Pancreas (tissue), 10 donors: Measurements from ENCODE around the gene C6orf47. TPM values are rescaled to one million over a fixed set of nuclear protein-coding genes. Genes with fewer than 3 reads are reported as not detected.

Experiments
- ATAC-seq, 4 donors: fragments of 200-7000 bp; cut with Tn5 transposase; one replicate each; pipeline versions ENCODE4 v1.8.0 to v1.9.1; 2020; ENCODE audit warnings: mild to moderate bottlenecking in 4 of 4, moderate library complexity in 4 of 4
- DNase-seq, 6 donors: peaks; one replicate each; pipeline ENCODE4 v3.0.0-alpha.2; 2020
- FAIRE-seq: peaks from 2 replicates; lab custom pipeline; 2012; peaks lifted over from hg19 to GRCh38; lab: Jason Lieb, UNC
- H3K27ac ChIP-seq, 4 donors: fragments of 200-600 bp; sonication (generic); 1 replicate in 3 of 4; 2 replicates in 1 of 4; pipeline versions ENCODE4 v1.5.0 to v1.8.0; 2020
- H3K27me3 ChIP-seq, 4 donors: fragments of 200-600 bp; one replicate each; pipeline ENCODE4 v1.8.0; 2021
- H3K36me3 ChIP-seq, 3 donors: fragments of 200-600 bp; sonication (generic) in 1 of 3; one replicate each; pipeline versions ENCODE4 v1.5.0 to v1.8.0; 2020 to 2021
- H3K4me1 ChIP-seq, 3 donors: fragments of 200-600 bp; one replicate each; pipeline ENCODE4 v1.8.0; 2021
- H3K4me3 ChIP-seq, 4 donors: fragments of 200-600 bp; sonication (generic) in 2 of 4; one replicate each; pipeline versions ENCODE4 v1.5.0 to v1.8.0; 2020 to 2021
- H3K9me3 ChIP-seq, 4 donors: fragments of 200-600 bp; one replicate each; pipeline ENCODE4 v1.8.0; 2021
- WGBS, 2 donors: extraction: QIAGEN DNeasy Blood & Tissue Kit; methylation state at CpG; one replicate each; pipeline ENCODE4 v1.1.7; 2013; 5-methylcytosine and 5-hydroxymethylcytosine counted together
- intact Hi-C, 3 donors: fragments of 100-400 bp; cut with DNase I; formaldehyde crosslinking; loops; one replicate each; pipeline versions ENCODE4 v1.11.1 to v1.14.2; 2022
- microRNA-seq, 2 donors: library from miRNA; unstranded; fragments of <30 nt; microRNA quantifications; one replicate each; pipeline versions ENCODE4 to v1.1.0, GENCODE V29; 2019 to 2020
- polyA plus RNA-seq, 2 donors: library from polyadenylated mRNA; stranded (reverse); fragments of 200-250 nt; gene quantifications; one replicate each; pipeline ENCODE4 v1.2.3, GENCODE V29; 2013
- total RNA-seq, 6 donors: library from RNA; stranded (reverse); fragmentation: NEBNext Ultra II Directional in 4 of 6; extraction: Animal tissue kit (Norgen Biotek cat#: 25700) in 4 of 6; gene quantifications; one replicate each; pipeline versions ENCODE4 v1.2.1 to v1.2.4, GENCODE V29; 2021 to 2023
- TF ChIP-seq, protein P1 (sequence below), 4 donors: fragments of 200-600 bp; sonication (generic) in 3 of 4; IDR thresholded peaks; one replicate each; pipeline versions ENCODE4 v1.5.0 to v1.8.0; 2021; ENCODE audit warnings: antibody characterized with exemption in 4 of 4
- donor health status: healthy with polysubstance abuse.
- donor health status: DM: no; HTN: no; CAD: no; lungs with moderate emphysema.
- donor health status: DM: no; HTN: no; CAD: no.
- donor health status: control.
- donor health status: control.
- donor health status: Bipolar disorder and iron deficiency.
- donor health status: DM: yes; HTN: yes; CAD: no.
- donor health status: DM: no; HTN: no; CAD: no.
- donor health status: DM: no; HTN: no; CAD: no.
- donor health status: DM: yes; HTN: yes; CAD: no.

Gene C6orf47
- total and polyA plus RNA-seq, 8 donors = 6.9 to 12.0 (median 9.5) TPM

DNA sequence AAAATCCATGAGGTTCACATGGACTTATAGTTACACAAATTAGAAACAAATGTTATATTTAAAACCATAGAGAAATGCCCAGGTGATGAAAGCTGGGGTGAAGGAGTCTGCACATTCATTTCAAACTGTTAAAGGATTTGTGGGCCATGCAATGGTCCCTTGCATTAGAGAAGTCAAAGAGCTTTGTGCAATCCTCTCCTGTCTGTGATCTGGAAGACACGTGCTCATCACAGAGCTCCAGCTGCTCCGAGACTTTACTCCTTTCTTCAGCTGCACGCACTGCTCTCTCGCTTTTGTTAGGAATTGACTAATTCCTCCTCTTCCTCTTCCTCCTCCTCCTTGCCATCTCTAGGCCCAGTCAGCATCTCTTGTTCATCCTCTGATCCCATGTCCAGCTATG is 49.6 kb downstream of the C6orf47 start:
- 84 to 94% methylated on average over 4 of the region's 4 CpGs for WGBS, 2 donors
- ATAC-seq (no peak), DNase-seq (no peak), FAIRE-seq (no peak)
- no peak overlapping the region for H3K4me3 ChIP-seq
- no peaks in the 10 kb centered on the region for H3K4me1 ChIP-seq
- no peak overlapping the region for H3K27ac ChIP-seq
- no peaks in the 10 kb centered on the region for H3K27me3 ChIP-seq
- TF ChIP-seq, protein P1, sequence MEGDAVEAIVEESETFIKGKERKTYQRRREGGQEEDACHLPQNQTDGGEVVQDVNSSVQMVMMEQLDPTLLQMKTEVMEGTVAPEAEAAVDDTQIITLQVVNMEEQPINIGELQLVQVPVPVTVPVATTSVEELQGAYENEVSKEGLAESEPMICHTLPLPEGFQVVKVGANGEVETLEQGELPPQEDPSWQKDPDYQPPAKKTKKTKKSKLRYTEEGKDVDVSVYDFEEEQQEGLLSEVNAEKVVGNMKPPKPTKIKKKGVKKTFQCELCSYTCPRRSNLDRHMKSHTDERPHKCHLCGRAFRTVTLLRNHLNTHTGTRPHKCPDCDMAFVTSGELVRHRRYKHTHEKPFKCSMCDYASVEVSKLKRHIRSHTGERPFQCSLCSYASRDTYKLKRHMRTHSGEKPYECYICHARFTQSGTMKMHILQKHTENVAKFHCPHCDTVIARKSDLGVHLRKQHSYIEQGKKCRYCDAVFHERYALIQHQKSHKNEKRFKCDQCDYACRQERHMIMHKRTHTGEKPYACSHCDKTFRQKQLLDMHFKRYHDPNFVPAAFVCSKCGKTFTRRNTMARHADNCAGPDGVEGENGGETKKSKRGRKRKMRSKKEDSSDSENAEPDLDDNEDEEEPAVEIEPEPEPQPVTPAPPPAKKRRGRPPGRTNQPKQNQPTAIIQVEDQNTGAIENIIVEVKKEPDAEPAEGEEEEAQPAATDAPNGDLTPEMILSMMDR (IDR thresholded peaks at IDR 0.05) = no peak
- H3K36me3 ChIP-seq = no peaks in the 10 kb centered on the region
- no peaks in the 10 kb centered on the region for H3K9me3 ChIP-seq
- intact Hi-C loops = no loop called here

DNA sequence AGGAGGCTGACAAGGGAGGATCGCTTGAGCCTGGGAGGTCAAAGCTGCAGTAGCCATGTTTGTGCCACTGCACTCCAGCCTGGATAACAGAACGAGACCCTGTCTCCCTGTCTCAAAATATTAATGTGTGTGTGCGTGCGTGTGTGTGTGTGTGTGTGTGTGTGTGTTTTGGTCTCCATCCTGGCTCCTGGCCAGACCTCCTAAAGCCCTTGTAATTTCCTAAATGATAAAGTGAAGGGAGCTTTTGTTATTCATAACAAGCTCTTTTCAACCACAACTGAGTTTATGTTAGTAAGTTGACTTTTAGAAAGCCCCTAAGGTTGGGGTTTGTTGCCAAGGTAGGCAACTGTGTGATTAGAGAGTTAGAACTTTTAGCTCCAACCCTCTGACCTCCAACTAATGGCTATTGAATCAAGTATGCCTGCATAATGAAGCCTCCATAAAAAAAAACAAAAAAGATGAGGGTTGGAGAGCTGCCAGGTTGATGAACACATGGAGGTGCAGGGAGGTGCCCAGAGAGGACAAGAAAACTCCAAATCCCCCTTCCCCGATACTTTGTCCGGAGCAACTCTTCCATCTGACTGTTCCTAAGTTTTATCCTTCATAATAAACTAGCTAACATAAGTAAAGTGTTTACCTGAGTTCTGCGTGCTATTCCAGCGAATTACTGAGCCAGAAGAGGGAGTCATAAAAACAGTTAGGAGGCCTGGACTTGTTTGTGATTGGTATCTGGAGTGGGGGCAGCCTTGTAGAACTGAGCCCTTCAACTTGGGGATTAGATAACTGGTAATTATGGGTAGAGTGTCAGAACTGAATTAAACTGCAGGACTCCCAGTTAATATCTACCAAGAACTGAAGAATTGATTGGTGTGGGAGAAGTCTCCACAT is 50.8 kb downstream of the C6orf47 start:
- intact Hi-C loops = no loop called here
- Histone ChIP-seq H3K4me1 (no peaks in the 10 kb centered on the region), H3K9me3 (no peaks in the 10 kb centered on the region), H3K27ac (no peak overlapping the region), H3K36me3 (no peaks in the 10 kb centered on the region), H3K4me3 (no peak overlapping the region), H3K27me3 (no peaks in the 10 kb centered on the region)
- no peak for DNase-seq
- no peak for ATAC-seq
- TF ChIP-seq, protein P1 (IDR thresholded peaks at IDR 0.05) = no peak
- no peak for FAIRE-seq
- WGBS, 2 donors = 64 to 69% methylated on average over 8 of the region's 8 CpGs

Small RNA genes within 50 kb of the gene (microRNA-seq; reads per million reads assigned to microRNA genes)
- gene MIR4646 (0.59 to 1.2 reads per million in 2 donors), gene MIR6832 (0 reads per million in 2 donors)

Other genes starting within 250 kb of the C6orf47 start
Only the 30 nearest of the 37 such genes appear.
- not detected for gene MCCD1, start 131.8 kb downstream of the C6orf47 start, total RNA-seq
- gene MCCD1, start 131.8 kb downstream of the C6orf47 start, polyA plus RNA-seq = not detected
- gene DDX39B, start 118.8 kb downstream of the C6orf47 start, total RNA-seq = 100 to 1,000 TPM; 134 to 233 (median 153) TPM
- gene DDX39B, start 118.8 kb downstream of the C6orf47 start, polyA plus RNA-seq = 100 to 1,000 TPM; 423 to 669 TPM
- under 1 TPM; 0.16 to 0.81 (median 0.36) TPM for gene ATP6V1G2, start 114.2 kb downstream of the C6orf47 start, total RNA-seq
- 1 to 10 TPM; 1.9 to 2.1 TPM for gene ATP6V1G2, start 114.2 kb downstream of the C6orf47 start, polyA plus RNA-seq
- 10 to 100 TPM; 12.1 to 25.3 (median 20.8) TPM for gene NFKBIL1, start 113.2 kb downstream of the C6orf47 start, total RNA-seq
- 10 to 100 TPM; 26.5 to 46.0 TPM for gene NFKBIL1, start 113.2 kb downstream of the C6orf47 start, polyA plus RNA-seq
- 1 to 10 TPM in 1 of 6 donors, under 1 TPM in 1, not detected in 4; 0.12 to 1.3 TPM for gene LTA, start 88.5 kb downstream of the C6orf47 start, total RNA-seq
- gene LTA, start 88.5 kb downstream of the C6orf47 start, polyA plus RNA-seq = under 1 TPM; 0.05 to 0.15 TPM
- gene TNF, start 85.2 kb downstream of the C6orf47 start, total RNA-seq = under 1 TPM in 5 of 6 donors, not detected in 1; 0.29 to 0.87 (median 0.58) TPM
- under 1 TPM; 0.11 to 0.42 TPM for gene TNF, start 85.2 kb downstream of the C6orf47 start, polyA plus RNA-seq
- 10 to 100 TPM in 1 of 6 donors, 1 to 10 TPM in 3, under 1 TPM in 2; 0.71 to 19.4 (median 1.9) TPM for gene LTB, start 78.4 kb downstream of the C6orf47 start, total RNA-seq
- 1 to 10 TPM; 1.4 to 7.3 TPM for gene LTB, start 78.4 kb downstream of the C6orf47 start, polyA plus RNA-seq
- gene LST1, start 74.5 kb downstream of the C6orf47 start, total RNA-seq = 10 to 100 TPM in 2 of 6 donors, 1 to 10 TPM in 2, under 1 TPM in 2; 0.56 to 12.9 (median 2.6) TPM
- gene LST1, start 74.5 kb downstream of the C6orf47 start, polyA plus RNA-seq = 1 to 10 TPM; 6.0 to 6.2 TPM
- gene NCR3, start 67.8 kb downstream of the C6orf47 start, total RNA-seq = under 1 TPM in 1 of 6 donors, not detected in 5; 0.28 TPM
- gene NCR3, start 67.8 kb downstream of the C6orf47 start, polyA plus RNA-seq = not detected
- 10 to 100 TPM in 2 of 6 donors, 1 to 10 TPM in 4; 1.1 to 18.6 (median 5.3) TPM for gene AIF1, start 45.5 kb downstream of the C6orf47 start, total RNA-seq
- 10 to 100 TPM; 16.2 to 16.4 TPM for gene AIF1, start 45.5 kb downstream of the C6orf47 start, polyA plus RNA-seq
- 10 to 100 TPM; 45.3 to 97.6 (median 73.5) TPM for gene PRRC2A, start 40.1 kb downstream of the C6orf47 start, total RNA-seq
- 100 to 1,000 TPM; 138 to 144 TPM for gene PRRC2A, start 40.1 kb downstream of the C6orf47 start, polyA plus RNA-seq
- 100 to 1,000 TPM in 4 of 6 donors, 10 to 100 TPM in 2; 93.3 to 160 (median 113) TPM for gene BAG6, start 8.1 kb downstream of the C6orf47 start, total RNA-seq
- 100 to 1,000 TPM; 283 to 292 TPM for gene BAG6, start 8.1 kb downstream of the C6orf47 start, polyA plus RNA-seq
- gene APOM, start 4.9 kb downstream of the C6orf47 start, total RNA-seq = 1 to 10 TPM in 3 of 6 donors, under 1 TPM in 3; 0.62 to 2.6 (median 0.98) TPM
- gene APOM, start 4.9 kb downstream of the C6orf47 start, polyA plus RNA-seq = 1 to 10 TPM; 3.4 to 5.0 TPM
- 1 to 10 TPM; 5.5 to 9.5 (median 6.1) TPM for gene GPANK1, start 4.2 kb upstream of the C6orf47 start, total RNA-seq
- 10 to 100 TPM; 11.2 to 11.6 TPM for gene GPANK1, start 4.2 kb upstream of the C6orf47 start, polyA plus RNA-seq
- gene CSNK2B, start 5.3 kb upstream of the C6orf47 start, total RNA-seq = 10 to 100 TPM; 48.1 to 65.9 (median 57.8) TPM
- 100 to 1,000 TPM in 1 of 2 donors, 10 to 100 TPM in 1; 86.8 to 116 TPM for gene CSNK2B, start 5.3 kb upstream of the C6orf47 start, polyA plus RNA-seq
- gene LY6G5B, start 9.2 kb upstream of the C6orf47 start, total RNA-seq = 1 to 10 TPM; 3.0 to 8.2 (median 4.0) TPM
- 10 to 100 TPM in 1 of 2 donors, 1 to 10 TPM in 1; 9.2 to 11.4 TPM for gene LY6G5B, start 9.2 kb upstream of the C6orf47 start, polyA plus RNA-seq
- gene LY6G5C, start 20.3 kb upstream of the C6orf47 start, total RNA-seq = 1 to 10 TPM; 1.6 to 2.9 (median 2.3) TPM
- 1 to 10 TPM; 2.4 to 2.5 TPM for gene LY6G5C, start 20.3 kb upstream of the C6orf47 start, polyA plus RNA-seq
- gene ABHD16A, start 42.5 kb upstream of the C6orf47 start, total RNA-seq = 10 to 100 TPM; 14.9 to 34.2 (median 19.7) TPM
- 10 to 100 TPM; 31.9 to 61.5 TPM for gene ABHD16A, start 42.5 kb upstream of the C6orf47 start, polyA plus RNA-seq
- gene LY6G6F, start 46.1 kb upstream of the C6orf47 start, total RNA-seq = not detected
- not detected for gene LY6G6F, start 46.1 kb upstream of the C6orf47 start, polyA plus RNA-seq
- gene LY6G6D, start 54.6 kb upstream of the C6orf47 start, total RNA-seq = not detected
- gene LY6G6D, start 54.6 kb upstream of the C6orf47 start, polyA plus RNA-seq = not detected
- not detected for gene LY6G6C, start 61.0 kb upstream of the C6orf47 start, total RNA-seq
- not detected for gene LY6G6C, start 61.0 kb upstream of the C6orf47 start, polyA plus RNA-seq
- under 1 TPM in 1 of 6 donors, not detected in 5; 0.06 TPM for gene MPIG6B, start 62.6 kb upstream of the C6orf47 start, total RNA-seq
- under 1 TPM in 1 of 2 donors, not detected in 1; 0.05 TPM for gene MPIG6B, start 62.6 kb upstream of the C6orf47 start, polyA plus RNA-seq
- gene DDAH2, start 68.5 kb upstream of the C6orf47 start, total RNA-seq = 10 to 100 TPM in 4 of 6 donors, 1 to 10 TPM in 2; 6.5 to 32.8 (median 13.0) TPM
- 10 to 100 TPM; 58.2 to 68.8 TPM for gene DDAH2, start 68.5 kb upstream of the C6orf47 start, polyA plus RNA-seq
- 100 to 1,000 TPM in 2 of 6 donors, 10 to 100 TPM in 4; 61.0 to 150 (median 80.8) TPM for gene CLIC1, start 75.8 kb upstream of the C6orf47 start, total RNA-seq
- gene CLIC1, start 75.8 kb upstream of the C6orf47 start, polyA plus RNA-seq = 100 to 1,000 TPM in 1 of 2 donors, 10 to 100 TPM in 1; 91.8 to 154 TPM
- 1 to 10 TPM; 2.2 to 7.6 (median 5.3) TPM for gene MSH5, start 79.2 kb upstream of the C6orf47 start, total RNA-seq
- 10 to 100 TPM; 11.3 to 17.4 TPM for gene MSH5, start 79.2 kb upstream of the C6orf47 start, polyA plus RNA-seq
- gene SAPCD1, start 101.9 kb upstream of the C6orf47 start, total RNA-seq = 1 to 10 TPM in 1 of 6 donors, under 1 TPM in 4, not detected in 1; 0.51 to 1.9 (median 0.64) TPM
- gene SAPCD1, start 101.9 kb upstream of the C6orf47 start, polyA plus RNA-seq = 10 to 100 TPM in 1 of 2 donors, 1 to 10 TPM in 1; 4.8 to 11.1 TPM
- 1 to 10 TPM; 2.9 to 5.0 (median 4.3) TPM for gene VWA7, start 116.5 kb upstream of the C6orf47 start, total RNA-seq
- gene VWA7, start 116.5 kb upstream of the C6orf47 start, polyA plus RNA-seq = 10 to 100 TPM in 1 of 2 donors, 1 to 10 TPM in 1; 5.6 to 11.9 TPM
- 10 to 100 TPM; 22.0 to 48.1 (median 36.2) TPM for gene VARS1, start 135.0 kb upstream of the C6orf47 start, total RNA-seq
- gene VARS1, start 135.0 kb upstream of the C6orf47 start, polyA plus RNA-seq = 10 to 100 TPM; 35.3 to 67.3 TPM
- 10 to 100 TPM; 11.0 to 23.1 (median 19.0) TPM for gene LSM2, start 146.2 kb upstream of the C6orf47 start, total RNA-seq
- gene LSM2, start 146.2 kb upstream of the C6orf47 start, polyA plus RNA-seq = 10 to 100 TPM; 25.1 to 27.3 TPM
- 1 to 10 TPM in 2 of 6 donors, under 1 TPM in 4; 0.51 to 1.2 (median 0.68) TPM for gene HSPA1L, start 154.5 kb upstream of the C6orf47 start, total RNA-seq
- 1 to 10 TPM in 1 of 2 donors, under 1 TPM in 1; 0.46 to 1.0 TPM for gene HSPA1L, start 154.5 kb upstream of the C6orf47 start, polyA plus RNA-seq